Body of pancreas (tissue), 4 donors: ENCODE measurements around the gene IL18. TPM values are rescaled to one million over a fixed set of nuclear protein-coding genes. Genes with fewer than 3 reads are reported as not detected.

Source experiments
- ATAC-seq: fragments of 150-250 bp; one replicate; pipeline ENCODE4 v1.9.1; 2016
- DNase-seq, 4 donors: peaks; one replicate each; pipeline ENCODE4 v3.0.0-alpha.2; 2019
- H3K27ac ChIP-seq, 4 donors: fragments of 200-600 bp; sonication (generic); 1 replicate in 3 of 4; 2 replicates in 1 of 4; pipeline versions ENCODE4 v1.5.1 to v1.6.1; 2016 to 2019; ENCODE audit warnings: mild to moderate bottlenecking in 1 of 4, mixed read lengths in 1 of 4, moderate library complexity in 1 of 4
- H3K27me3 ChIP-seq, 2 donors: fragments of 200-600 bp; sonication (generic); one replicate each; pipeline ENCODE4 v1.6.0; 2016; ENCODE audit warnings: mild to moderate bottlenecking in 1 of 2
- H3K36me3 ChIP-seq, 2 donors: fragments of 200-600 bp; sonication (generic); replicated peaks in 1 of 2; 2 replicates each; pipeline ENCODE4 v1.5.1; 2016; ENCODE audit warnings: low read depth in 2 of 2; ENCODE audit not compliant: insufficient read depth in 1 of 2
- H3K4me1 ChIP-seq: fragments of 200-600 bp; sonication (generic); one replicate; pipeline ENCODE4 v1.6.0; 2016
- H3K4me3 ChIP-seq, 2 donors: fragments of 200-600 bp; sonication (generic); 1 replicate in 1 of 2; 2 replicates in 1 of 2; pipeline ENCODE4 v1.5.1; 2016 to 2019
- H3K9me3 ChIP-seq, 3 donors: fragments of 200-600 bp; sonication (generic); 1 replicate in 2 of 3; 2 replicates in 1 of 3; pipeline ENCODE4 v1.5.1; 2016
- POLR2A ChIP-seq, 3 donors: fragments of 450-650 bp; IDR thresholded peaks; one replicate each; pipeline ENCODE4 v1.6.1; 2016; ENCODE audit warnings: antibody characterized with exemption in 3 of 3, mild to moderate bottlenecking in 2 of 3
- WGBS, 2 donors: methylation state at CpG; one replicate each; pipeline ENCODE4 v1.1.5; 2017; 5-methylcytosine and 5-hydroxymethylcytosine counted together
- intact Hi-C: fragments of 100-400 bp; cut with DNase I; formaldehyde crosslinking; loops from one replicate; pipeline ENCODE4 v1.15.1; 2023
- total RNA-seq, 2 donors: library from RNA; depleted of rRNA; stranded (reverse); fragments of >200 nt; gene quantifications; one replicate each; pipeline ENCODE4 v1.1.0, GENCODE V29; 2016
- TF ChIP-seq, protein P1 (sequence below), 7 experiments: fragments of 450-650 bp in 4 of 7; fragments of 200-600 bp in 3 of 7; sonication (generic) in 3 of 7; IDR thresholded peaks; one replicate each; pipeline ENCODE4 v1.5.1; 2016 to 2019; ENCODE audit warnings: antibody characterized with exemption in 7 of 7

Gene IL18
- 10 to 100 TPM in 1 of 2 donors, 1 to 10 TPM in 1; 3.3 to 22.8 TPM for total RNA-seq

DNA sequence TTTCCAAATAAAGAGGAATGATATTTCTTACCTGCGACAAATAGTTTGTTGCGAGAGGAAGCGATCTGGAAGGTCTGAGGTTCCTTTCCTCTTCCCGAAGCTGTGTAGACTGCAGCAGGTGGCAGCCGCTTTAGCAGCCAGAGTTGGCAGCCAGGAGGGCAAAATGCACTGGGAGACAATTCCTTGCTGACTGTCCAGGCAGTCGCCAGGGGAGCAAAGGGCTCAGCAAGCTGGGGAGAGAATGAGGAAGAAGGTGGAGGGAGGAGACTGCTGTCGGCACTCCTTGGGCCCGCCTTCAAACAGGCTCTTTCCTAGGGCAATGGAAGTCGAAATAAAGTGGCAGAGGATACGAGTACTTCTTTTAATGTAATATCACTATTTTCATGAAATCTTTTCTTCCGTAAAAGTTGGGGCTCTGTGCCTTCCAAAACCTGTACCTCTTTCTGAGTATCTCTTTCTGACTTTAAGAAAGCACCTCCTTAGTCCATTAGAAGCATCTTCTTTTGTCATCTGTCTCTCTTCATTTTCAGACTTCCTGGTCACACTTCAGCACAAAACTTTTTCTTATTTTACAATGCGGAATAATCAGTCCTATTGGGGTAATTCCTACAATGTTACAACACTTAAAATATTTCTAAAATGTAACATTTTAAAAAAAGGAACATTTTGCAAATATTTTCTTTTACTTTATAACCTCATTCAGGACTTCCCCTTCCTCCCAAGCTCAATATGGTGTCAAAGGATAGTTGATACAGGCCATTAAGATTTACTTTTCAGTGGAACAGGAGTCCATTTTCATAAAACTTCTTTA is at the start of gene IL18:
Gene IL18, minus strand, starts transcription at position 220 of the 811 bp plus-strand sequence. CDS start 9,041 bp downstream, outside the sequence.
- ATAC-seq (peak; percentile 76), DNase-seq (peak; percentile 58 to 84 (median 80))
- Histone ChIP-seq H3K4me1 (no peaks in the 10 kb centered on the region), H3K27ac (peak within 1 kb of the TSS in 3 of 4 donors; percentile 23 to 67 (median 36)), H3K9me3 (no peaks in the 10 kb centered on the region), H3K27me3 (no peaks in the 10 kb centered on the region), H3K4me3 (peak within 1 kb of the TSS in 1 of 2 donors; percentile 18), H3K36me3 (no peaks in the 10 kb centered on the region)
- WGBS, 2 donors = 32 to 64% methylated on average over 12 of the region's 12 CpGs
- intact Hi-C loops = no loop called here
- peak in 2 of 3 donors; percentile 51 to 66 for TF ChIP-seq POLR2A (IDR thresholded peaks at IDR 0.05)
- TF ChIP-seq, protein P1, sequence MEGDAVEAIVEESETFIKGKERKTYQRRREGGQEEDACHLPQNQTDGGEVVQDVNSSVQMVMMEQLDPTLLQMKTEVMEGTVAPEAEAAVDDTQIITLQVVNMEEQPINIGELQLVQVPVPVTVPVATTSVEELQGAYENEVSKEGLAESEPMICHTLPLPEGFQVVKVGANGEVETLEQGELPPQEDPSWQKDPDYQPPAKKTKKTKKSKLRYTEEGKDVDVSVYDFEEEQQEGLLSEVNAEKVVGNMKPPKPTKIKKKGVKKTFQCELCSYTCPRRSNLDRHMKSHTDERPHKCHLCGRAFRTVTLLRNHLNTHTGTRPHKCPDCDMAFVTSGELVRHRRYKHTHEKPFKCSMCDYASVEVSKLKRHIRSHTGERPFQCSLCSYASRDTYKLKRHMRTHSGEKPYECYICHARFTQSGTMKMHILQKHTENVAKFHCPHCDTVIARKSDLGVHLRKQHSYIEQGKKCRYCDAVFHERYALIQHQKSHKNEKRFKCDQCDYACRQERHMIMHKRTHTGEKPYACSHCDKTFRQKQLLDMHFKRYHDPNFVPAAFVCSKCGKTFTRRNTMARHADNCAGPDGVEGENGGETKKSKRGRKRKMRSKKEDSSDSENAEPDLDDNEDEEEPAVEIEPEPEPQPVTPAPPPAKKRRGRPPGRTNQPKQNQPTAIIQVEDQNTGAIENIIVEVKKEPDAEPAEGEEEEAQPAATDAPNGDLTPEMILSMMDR (IDR thresholded peaks at IDR 0.05) = peak in 3 of 7 experiments; percentile 19 to 34 (median 24)

- TF ChIP-seq POLR2A (IDR thresholded peaks at IDR 0.05) = no peak
- TF ChIP-seq, protein P1 (IDR thresholded peaks at IDR 0.05) = no peak
- Histone ChIP-seq H3K27ac (no peak overlapping the region), H3K36me3 (no peaks in the 10 kb centered on the region), H3K4me3 (no peak overlapping the region), H3K9me3 (no peaks in the 10 kb centered on the region), H3K27me3 (no peaks in the 10 kb centered on the region), H3K4me1 (peaks cover 5% of the 10 kb centered on the region)
- DNase-seq (peak in 2 of 4 donors; percentile 16 to 23), ATAC-seq (peak; percentile 52)
- intact Hi-C loops = no loop called here
These were observed 48.8 kb upstream of the IL18 start for GRCh38 chr11:112212710-112213109.

- Histone ChIP-seq H3K9me3 (no peaks in the 10 kb centered on the region), H3K4me3 (no peak overlapping the region), H3K4me1 (peaks cover 5% of the 10 kb centered on the region), H3K27ac (no peak overlapping the region), H3K27me3 (no peaks in the 10 kb centered on the region), H3K36me3 (no peaks in the 10 kb centered on the region)
- WGBS, 2 donors = 68 to 92% methylated on average over 3 of the region's 3 CpGs
- intact Hi-C loops = no loop called here
- no peak for ATAC-seq
- TF ChIP-seq, protein P1 (IDR thresholded peaks at IDR 0.05) = no peak
- no peak for TF ChIP-seq POLR2A (IDR thresholded peaks at IDR 0.05)
- DNase-seq = no peak
These were observed 48.4 kb upstream of the IL18 start for GRCh38 chr11:112212290-112212689.

DNA sequence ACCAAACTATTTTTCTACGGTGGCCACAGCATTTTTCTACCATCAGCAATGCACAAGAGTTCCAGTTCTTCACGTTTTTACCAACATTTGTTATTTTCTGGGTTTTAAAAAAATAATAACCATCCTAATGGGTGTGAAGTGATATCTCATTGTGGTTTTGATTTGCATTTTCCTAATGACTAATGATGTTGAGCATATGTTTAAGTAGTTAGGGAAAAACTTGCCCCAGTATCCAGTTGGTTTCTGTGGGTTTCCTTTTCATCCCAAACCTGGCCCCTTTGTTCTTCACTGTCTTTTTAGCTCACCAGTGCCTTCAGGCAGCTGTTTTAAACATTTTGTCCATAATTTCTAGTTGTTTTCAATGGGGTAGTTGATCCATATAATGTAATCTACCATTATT is 47.6 kb upstream of the IL18 start:
- DNase-seq (no peak), ATAC-seq (no peak)
- WGBS, 2 donors = 41 to 47% methylated on average over 2 of the region's 2 CpGs
- intact Hi-C loops = no loop called here
- H3K4me1 ChIP-seq = peaks cover 5% of the 10 kb centered on the region
- H3K4me3 ChIP-seq = no peak overlapping the region
- no peaks in the 10 kb centered on the region for H3K36me3 ChIP-seq
- no peak overlapping the region for H3K27ac ChIP-seq
- no peaks in the 10 kb centered on the region for H3K9me3 ChIP-seq
- H3K27me3 ChIP-seq = no peaks in the 10 kb centered on the region
- no peak for TF ChIP-seq POLR2A (IDR thresholded peaks at IDR 0.05)
- TF ChIP-seq, protein P1 (IDR thresholded peaks at IDR 0.05) = no peak
